ENCODE results near the gene XYLT1. TPM values are rescaled to one million over a fixed set of nuclear protein-coding genes. Genes with fewer than 3 reads are reported as not detected.

The XYLT1 gene
- total RNA-seq, 1 experiment from 2014 or later: 14.5 TPM

DNA sequence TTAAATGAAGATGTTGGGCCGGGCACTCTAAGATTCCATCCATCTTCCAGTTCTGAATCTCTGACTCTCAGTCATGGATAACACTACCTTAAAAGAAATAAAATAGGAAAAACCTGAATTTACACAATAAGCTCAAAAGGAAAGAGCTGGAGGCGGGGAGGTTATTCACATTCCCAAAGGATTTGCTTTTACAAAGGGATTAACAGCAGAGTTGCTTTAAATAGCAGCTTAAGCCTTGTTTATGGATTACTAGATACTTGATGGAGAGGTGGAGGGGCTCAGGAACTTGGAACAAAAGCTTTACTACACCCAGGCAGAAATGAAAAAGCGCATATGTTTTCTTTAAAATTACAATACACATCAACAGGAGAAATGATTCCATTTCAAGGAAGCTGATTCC, 84.5 kb downstream of the XYLT1 start:
- Histone ChIP-seq H2AFZ (ENCODE audit: low read length) (no peak overlapping the region), H2BK5ac (ENCODE audit: insufficient read length, low read length) (no peak overlapping the region), H2BK12ac (ENCODE audit: insufficient read length, low read depth, low read length) (no peak overlapping the region), H3K79me1 (ENCODE audit: insufficient read depth, low read depth, low read length, poor library complexity, severe bottlenecking) (no peaks in the 10 kb centered on the region), H3K18ac (ENCODE audit: insufficient read length, low read depth, low read length) (no peak overlapping the region), H4K8ac (replicated peaks; ENCODE audit: insufficient read length, low read depth, low read length) (no peak overlapping the region), H4K91ac (ENCODE audit: insufficient read length, low read depth, low read length) (no peak overlapping the region), H4K5ac (ENCODE audit: insufficient read length, low read depth, low read length) (no peak overlapping the region), H3K56ac (ENCODE audit: insufficient read length, low read depth, low read length) (no peak overlapping the region), H3K4ac (ENCODE audit: low read depth, low read length) (no peak overlapping the region), H4K20me1 (ENCODE audit: control insufficient read depth, insufficient read depth, insufficient read length) (no peaks in the 10 kb centered on the region), H3K4me2 (ENCODE audit: insufficient read depth, insufficient read length, low read length) (no peak overlapping the region), H3K9me3 (ENCODE audit: control insufficient read depth, low read depth, low read length) (no peaks in the 10 kb centered on the region), H3K23ac (ENCODE audit: insufficient read length, low read depth, low read length) (no peak overlapping the region), H3K14ac (ENCODE audit: insufficient read depth, low read length) (no peak overlapping the region), H3T11ph (ENCODE audit: low read length) (no peak overlapping the region), H3K79me2 (ENCODE audit: insufficient read depth, low read length) (0 out of 2 replicates have a peak, but pooled peaks cover 2% of the 10 kb centered on the region), H3K23me2 (ENCODE audit: insufficient read length, low read depth, low read length, poor library complexity, severe bottlenecking) (no peaks in the 10 kb centered on the region), H3K9ac (ENCODE audit: extremely low read depth, insufficient read length, low read length) (no peak overlapping the region), H2AK5ac (ENCODE audit: insufficient read length, low read length) (no peak overlapping the region), H3K4me1 (ENCODE audit: insufficient read depth, low read length) (peaks cover 41% of the 10 kb centered on the region; the same call in 1 of the 2 replicates), H3K27ac (ENCODE audit: insufficient read length, low read depth, low read length) (no peak overlapping the region), H2BK20ac (ENCODE audit: low read depth, low read length, poor library complexity, severe bottlenecking) (no peak overlapping the region), H3K27me3 (ENCODE audit: insufficient read depth, low read length) (no peaks in the 10 kb centered on the region), H2BK120ac (ENCODE audit: low read depth, low read length, poor library complexity, severe bottlenecking) (no peak overlapping the region), H2BK15ac (ENCODE audit: low read depth, low read length) (no peak overlapping the region)
- TF ChIP-seq, protein P1, sequence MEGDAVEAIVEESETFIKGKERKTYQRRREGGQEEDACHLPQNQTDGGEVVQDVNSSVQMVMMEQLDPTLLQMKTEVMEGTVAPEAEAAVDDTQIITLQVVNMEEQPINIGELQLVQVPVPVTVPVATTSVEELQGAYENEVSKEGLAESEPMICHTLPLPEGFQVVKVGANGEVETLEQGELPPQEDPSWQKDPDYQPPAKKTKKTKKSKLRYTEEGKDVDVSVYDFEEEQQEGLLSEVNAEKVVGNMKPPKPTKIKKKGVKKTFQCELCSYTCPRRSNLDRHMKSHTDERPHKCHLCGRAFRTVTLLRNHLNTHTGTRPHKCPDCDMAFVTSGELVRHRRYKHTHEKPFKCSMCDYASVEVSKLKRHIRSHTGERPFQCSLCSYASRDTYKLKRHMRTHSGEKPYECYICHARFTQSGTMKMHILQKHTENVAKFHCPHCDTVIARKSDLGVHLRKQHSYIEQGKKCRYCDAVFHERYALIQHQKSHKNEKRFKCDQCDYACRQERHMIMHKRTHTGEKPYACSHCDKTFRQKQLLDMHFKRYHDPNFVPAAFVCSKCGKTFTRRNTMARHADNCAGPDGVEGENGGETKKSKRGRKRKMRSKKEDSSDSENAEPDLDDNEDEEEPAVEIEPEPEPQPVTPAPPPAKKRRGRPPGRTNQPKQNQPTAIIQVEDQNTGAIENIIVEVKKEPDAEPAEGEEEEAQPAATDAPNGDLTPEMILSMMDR (conservative IDR thresholded peaks at IDR 0.05): no peak
- Mint-ChIP-seq H3K36me3 (ENCODE audit: insufficient read depth in 1 of 3, low read depth in 3 of 3) (no peaks in the 10 kb centered on the region), H3K4me3 (peak overlapping the region; percentile 11 to 19; a peak in 3 of 5 replicates), H3K9me3 (no peaks in the 10 kb centered on the region), H3K27ac (peak overlapping the region; percentile 10 to 82 (median 75); a peak in 5 of 7 replicates), H3K27me3 (ENCODE audit: low read depth) (no peaks in the 10 kb centered on the region; the same call in 1 of the 2 replicates), H3K4me1 (peaks cover 86 to 87% of the 10 kb centered on the region in 2 experiments)
- DNase-seq: no peak
- WGBS (ENCODE audit: extremely low coverage, insufficient read length, low lambda C conversion rate): no CpG with 5 or more reads among the region's 3 CpGs

Data from H9 (cell line).